Measurements from ENCODE around the gene THBS2. TPM values are rescaled to one million over a fixed set of nuclear protein-coding genes. Genes with fewer than 3 reads are reported as not detected.

The THBS2 gene
- total RNA-seq, 1 experiment from 2014 or later, result 0.39 TPM

- no peaks in the 10 kb centered on the region for H3K9me2 ChIP-seq (ENCODE audit: insufficient read depth)
- intact Hi-C loops (cut with micrococcal nuclease), result no loop called here
- ChIA-PET POLR2A (no interaction called here), CTCF (no interaction called here), RAD21 (ENCODE audit: low non-redundant PET in 1 of 2, low total read pairs in 2 of 2, uncharacterized antibody in 2 of 2, unreplicated experiment in 2 of 2) (no interaction called here)
- BruUV-seq (replicated peaks), result no TSS peak
- no peak overlapping the region for H3K4me2 ChIP-seq (ENCODE audit: low read length)
- no peak overlapping the region for H3K27ac ChIP-seq (ENCODE audit: low read depth, low read length)
- H3K4me1 ChIP-seq (ENCODE audit: control insufficient read depth in 1 of 2, insufficient read depth in 2 of 2, low read length in 2 of 2), result no peaks in the 10 kb centered on the region
- DNase-seq (ENCODE audit: low read depth, low spot score) (no peak), ATAC-seq (no peak)
- no peaks in the 10 kb centered on the region for H3K79me2 ChIP-seq (ENCODE audit: insufficient read depth, low read length)
- no peak overlapping the region for H2AFZ ChIP-seq (ENCODE audit: low read depth, low read length, poor library complexity, severe bottlenecking)
- peaks cover 0 to 3% of the 10 kb centered on the region in 2 experiments; a peak in 1 of 4 replicates for H3K9me3 ChIP-seq (ENCODE audit: control insufficient read depth in 1 of 2, insufficient read depth in 1 of 2, low read depth in 1 of 2, low read length in 2 of 2)
- no peak overlapping the region for H3K4me3 ChIP-seq (replicated peaks in 1 of 2; ENCODE audit: low read depth in 1 of 2, low read length in 2 of 2)
- no peak overlapping the region for H3K9ac ChIP-seq (ENCODE audit: low read length)
- no peaks in the 10 kb centered on the region for H3K36me3 ChIP-seq (ENCODE audit: control insufficient read depth in 1 of 2, insufficient read depth in 2 of 2, low read length in 2 of 2)
- no peak for TF ChIP-seq CTCF (IDR thresholded peaks at IDR 0.05 in 2 of 3, conservative IDR thresholded peaks at IDR 0.05 in 1 of 3; ENCODE audit: borderline replicate concordance in 1 of 3, insufficient read depth in 1 of 3, low read depth in 2 of 3, low read length in 2 of 3)
- TF ChIP-seq RAD21 (IDR thresholded peaks at IDR 0.05; ENCODE audit: low read depth), result no peak
- no peak for TF ChIP-seq POLR2A (IDR thresholded peaks at IDR 0.05; ENCODE audit: borderline replicate concordance, extremely low read depth, insufficient read depth, insufficient read length)
- no peak for TF ChIP-seq CBX3 (IDR thresholded peaks at IDR 0.05; ENCODE audit: low read depth)
- TF ChIP-seq SP1 (IDR thresholded peaks at IDR 0.05; ENCODE audit: low read depth), result no peak
- no peak for TF ChIP-seq YY1 (IDR thresholded peaks at IDR 0.05; ENCODE audit: extremely low read depth, insufficient replicate concordance, low read depth, low read length)
- TF ChIP-seq SIN3A (IDR thresholded peaks at IDR 0.05; ENCODE audit: low read depth), result no peak
- no peak for TF ChIP-seq FOSL1 (IDR thresholded peaks at IDR 0.05; ENCODE audit: low read depth)
- no peak for TF ChIP-seq CEBPB (IDR thresholded peaks at IDR 0.05; ENCODE audit: low read depth)
- no peak for TF ChIP-seq REST (IDR thresholded peaks at IDR 0.05; ENCODE audit: low read depth)
- TF ChIP-seq MAX (IDR thresholded peaks at IDR 0.05), result no peak
- TF ChIP-seq EGR1 (IDR thresholded peaks at IDR 0.05; ENCODE audit: low read depth), result no peak
- no peak for TF ChIP-seq JUND (IDR thresholded peaks at IDR 0.05)
- TF ChIP-seq ATF3 (IDR thresholded peaks at IDR 0.05), result no peak
- TF ChIP-seq EZH2 (IDR thresholded peaks at IDR 0.05), result no peak
- TF ChIP-seq ZNF274 (IDR thresholded peaks at IDR 0.05; ENCODE audit: low read depth, low read length), result no peak
- H4K20me1 ChIP-seq (ENCODE audit: insufficient read depth), result no peaks in the 10 kb centered on the region
- no peaks in the 10 kb centered on the region for H3K27me3 ChIP-seq (ENCODE audit: insufficient read depth, low read length)
These were observed 28.5 kb downstream of the THBS2 start for GRCh38 chr6:169225131-169225576.

All from HCT116 (cell line).